SK-N-SH (cell line): ENCODE data around the gene PHF14. TPM values are rescaled to one million over a fixed set of nuclear protein-coding genes. Genes with fewer than 3 reads are reported as not detected.

ENCODE experiments used
- CTCF ChIA-PET: fragments of 300-600, 350-600 bp; formaldehyde crosslinking; extraction: SDS; loops from one replicate; lab custom pipeline; 2021; lab: Yijun Ruan, JAX
- POLR2A ChIA-PET: fragments of 350-600 bp; sonication (Branson Sonifier 250); formaldehyde crosslinking; extraction: SDS; loops from one replicate; lab custom pipeline; 2020; ENCODE audit warnings: antibody characterized with exemption, inconsistent platforms; lab: Yijun Ruan, JAX
- DNase-seq: peaks from one replicate; pipeline ENCODE4 v3.0.0; 2012
- H2AFZ ChIP-seq: fragments of 200-600 bp; sonication (generic); 2 replicates; pipeline ENCODE4 v1.8.1; 2016; ENCODE audit warnings: antibody characterized with exemption, mild to moderate bottlenecking, low read depth
- H3F3A ChIP-seq: fragments of 200-600 bp; sonication (generic); replicated peaks from 2 replicates; pipeline ENCODE3; 2016; ENCODE audit warnings: antibody characterized with exemption, mild to moderate bottlenecking; ENCODE audit not compliant: insufficient read depth
- H3K27ac ChIP-seq, 2 experiments: fragments of 200-500 bp in 1 of 2; fragments of 200-600 bp in 1 of 2; sonication (Bioruptor generic) in 1 of 2; sonication (generic), shearing (Covaris generic) in 1 of 2; 2 replicates each; pipeline versions ENCODE4 v1.5.1 to v1.6.1; 2014 to 2016; ENCODE audit warnings: low read depth in 2 of 2, inconsistent platforms in 1 of 2, low read length in 1 of 2, mild to moderate bottlenecking in 1 of 2, mixed read lengths in 1 of 2
- H3K27me3 ChIP-seq: fragments of 200-600 bp; sonication (generic), shearing (Covaris generic); 2 replicates; pipeline ENCODE4 v1.6.1; 2016; ENCODE audit warnings: mixed run types; ENCODE audit not compliant: insufficient read depth
- H3K36me3 ChIP-seq, 2 experiments: fragments of 200-500 bp in 1 of 2; fragments of 200-600 bp in 1 of 2; sonication (Bioruptor generic) in 1 of 2; sonication (generic) in 1 of 2; replicated peaks in 1 of 2; 2 replicates each; pipeline versions ENCODE3 to v1.5.1; 2014 to 2016; ENCODE audit warnings: low read length in 1 of 2, mild to moderate bottlenecking in 1 of 2; ENCODE audit not compliant: insufficient read depth in 2 of 2, control insufficient read depth in 1 of 2
- H3K4me1 ChIP-seq, 2 experiments: fragments of 200-500 bp in 1 of 2; fragments of 200-600 bp in 1 of 2; sonication (Bioruptor generic) in 1 of 2; sonication (generic), shearing (Covaris generic) in 1 of 2; 2 replicates each; pipeline versions ENCODE4 v1.5.1 to v1.6.1; 2014 to 2016; ENCODE audit warnings: low read depth in 1 of 2, low read length in 1 of 2, mixed run types in 1 of 2; ENCODE audit not compliant: insufficient read depth in 2 of 2, control insufficient read depth in 1 of 2
- H3K4me2 ChIP-seq: fragments of 200-600 bp; sonication (generic), shearing (Covaris generic); 2 replicates; pipeline ENCODE4 v1.6.1; 2017; ENCODE audit warnings: mixed run types
- H3K4me3 ChIP-seq, 2 experiments: fragments of 200-500 bp in 1 of 2; fragments of 200-600 bp in 1 of 2; sonication (Bioruptor generic) in 1 of 2; sonication (generic), shearing (Covaris generic) in 1 of 2; 2 replicates each; pipeline versions ENCODE4 v1.5.1 to v1.8.1; 2014 to 2016; ENCODE audit warnings: low read depth in 2 of 2, inconsistent platforms in 1 of 2, low read length in 1 of 2, mild to moderate bottlenecking in 1 of 2, mixed read lengths in 1 of 2, moderate library complexity in 1 of 2
- H3K79me2 ChIP-seq: fragments of 200-600 bp; sonication (generic); 2 replicates; pipeline ENCODE4 v1.8.1; 2017; ENCODE audit warnings: mild to moderate bottlenecking; ENCODE audit not compliant: insufficient read depth
- H3K9ac ChIP-seq: fragments of 200-600 bp; sonication (generic); 2 replicates; pipeline ENCODE4 v1.6.1; 2017; ENCODE audit warnings: mixed run types
- H3K9me2 ChIP-seq: fragments of 200-600 bp; sonication (generic); 2 replicates; pipeline ENCODE4 v1.6.1; 2017; ENCODE audit warnings: mixed run types
- H3K9me3 ChIP-seq: fragments of 200-600 bp; sonication (generic); 2 replicates; pipeline ENCODE4 v1.6.1; 2017; ENCODE audit warnings: mixed run types, mild to moderate bottlenecking, moderate library complexity
- H4K20me1 ChIP-seq: fragments of 200-600 bp; sonication (generic); 2 replicates; pipeline ENCODE4 v1.6.1; 2017; ENCODE audit warnings: mild to moderate bottlenecking, mixed run types; ENCODE audit not compliant: insufficient read depth
- CHD2 ChIP-seq: fragments of 150-350 bp; IDR thresholded peaks from 2 replicates; pipeline ENCODE4 v1.6.1; 2018; ENCODE audit warnings: low read length; ENCODE audit not compliant: partially characterized antibody
- EP300 ChIP-seq, 2 experiments: IDR thresholded peaks; 2 replicates each; pipeline versions ENCODE4 v1.4.0 to v1.6.1; 2012; ENCODE audit warnings: borderline replicate concordance in 1 of 2, low read depth in 1 of 2, low read length in 1 of 2
- FOSL2 ChIP-seq: IDR thresholded peaks from 2 replicates; pipeline ENCODE4 v1.4.0; 2012; ENCODE audit warnings: low read depth, mild to moderate bottlenecking, moderate library complexity, borderline replicate concordance
- FOXM1 ChIP-seq: IDR thresholded peaks from 2 replicates; pipeline ENCODE4 v1.4.0; 2012; ENCODE audit warnings: low read depth, mild to moderate bottlenecking
- RCOR1 ChIP-seq: fragments of 150-350 bp; IDR thresholded peaks from 2 replicates; pipeline ENCODE4 v1.6.1; 2017; ENCODE audit warnings: antibody characterized with exemption, low read length
- SIN3A ChIP-seq: IDR thresholded peaks from 2 replicates; pipeline ENCODE4 v1.6.1; 2012; ENCODE audit warnings: low read depth, mild to moderate bottlenecking, low read length, moderate library complexity, borderline replicate concordance
- SMC3 ChIP-seq: IDR thresholded peaks from 2 replicates; pipeline ENCODE4 v1.6.1; 2012; ENCODE audit warnings: low read depth, low read length, improper control_type of control experiment
- TEAD4 ChIP-seq: IDR thresholded peaks from 2 replicates; pipeline ENCODE4 v1.4.0; 2012; ENCODE audit warnings: mild to moderate bottlenecking, borderline replicate concordance; ENCODE audit not compliant: insufficient read depth
- whole genome bisulfite sequencing: methylation state at CpG from one replicate; pipeline ENCODE4 v1.1.6; 2017; ENCODE audit warnings: low lambda C conversion rate; 5-methylcytosine and 5-hydroxymethylcytosine counted together
- polyA plus RNA-seq, 3 experiments: library from polyadenylated mRNA; depleted of rRNA; stranded (reverse); fragments of >200 nt; gene quantifications; 2 replicates each; pipeline ENCODE4 v1.2.3, GENCODE V29; 2012
- TF ChIP-seq, protein P1 (sequence below): IDR thresholded peaks from 2 replicates; pipeline ENCODE4 v1.4.0; 2012; ENCODE audit warnings: low read depth, borderline replicate concordance
- TF ChIP-seq, protein P2 (sequence below): fragments of 200-600 bp; sonication (generic); IDR thresholded peaks from 2 replicates; pipeline ENCODE4 v1.6.1; 2017; ENCODE audit warnings: antibody characterized with exemption, mild to moderate bottlenecking, moderate library complexity
- TF ChIP-seq, protein P3 (sequence below): IDR thresholded peaks from 2 replicates; pipeline ENCODE4 v1.6.1; 2012; ENCODE audit warnings: mild to moderate bottlenecking, low read depth, low read length, moderate library complexity

The PHF14 gene
- polyA plus RNA-seq, 1 of the 3 experiments (the other 2 are of a cell fraction), result 19.2 TPM

DNA sequence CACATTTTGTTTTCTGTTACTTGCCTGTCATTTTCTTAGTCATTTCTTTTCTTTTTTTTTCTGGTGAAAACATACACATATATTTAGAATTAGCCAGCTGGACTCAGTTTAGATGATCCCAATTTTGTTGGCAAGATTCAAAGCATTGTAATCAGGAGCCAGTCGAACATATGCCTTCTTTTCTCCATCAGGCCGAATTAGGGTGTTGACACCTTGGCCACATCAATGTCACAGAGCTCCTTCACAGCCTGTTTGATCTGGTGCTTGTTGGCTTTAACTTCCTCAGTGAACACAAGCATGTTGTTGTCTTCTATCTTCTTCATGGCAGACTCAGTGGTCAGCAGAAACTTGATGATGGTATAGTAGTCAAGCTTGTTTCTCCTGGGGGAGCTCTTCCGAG is 32.6 kb downstream of the PHF14 start:
- TF ChIP-seq, protein P1, sequence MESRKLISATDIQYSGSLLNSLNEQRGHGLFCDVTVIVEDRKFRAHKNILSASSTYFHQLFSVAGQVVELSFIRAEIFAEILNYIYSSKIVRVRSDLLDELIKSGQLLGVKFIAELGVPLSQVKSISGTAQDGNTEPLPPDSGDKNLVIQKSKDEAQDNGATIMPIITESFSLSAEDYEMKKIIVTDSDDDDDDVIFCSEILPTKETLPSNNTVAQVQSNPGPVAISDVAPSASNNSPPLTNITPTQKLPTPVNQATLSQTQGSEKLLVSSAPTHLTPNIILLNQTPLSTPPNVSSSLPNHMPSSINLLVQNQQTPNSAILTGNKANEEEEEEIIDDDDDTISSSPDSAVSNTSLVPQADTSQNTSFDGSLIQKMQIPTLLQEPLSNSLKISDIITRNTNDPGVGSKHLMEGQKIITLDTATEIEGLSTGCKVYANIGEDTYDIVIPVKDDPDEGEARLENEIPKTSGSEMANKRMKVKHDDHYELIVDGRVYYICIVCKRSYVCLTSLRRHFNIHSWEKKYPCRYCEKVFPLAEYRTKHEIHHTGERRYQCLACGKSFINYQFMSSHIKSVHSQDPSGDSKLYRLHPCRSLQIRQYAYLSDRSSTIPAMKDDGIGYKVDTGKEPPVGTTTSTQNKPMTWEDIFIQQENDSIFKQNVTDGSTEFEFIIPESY, result no peak
- no peak for TF ChIP-seq TEAD4
- no peak for TF ChIP-seq RCOR1
- TF ChIP-seq SMC3, result no peak
- no peak for TF ChIP-seq FOXM1
- TF ChIP-seq, protein P2, sequence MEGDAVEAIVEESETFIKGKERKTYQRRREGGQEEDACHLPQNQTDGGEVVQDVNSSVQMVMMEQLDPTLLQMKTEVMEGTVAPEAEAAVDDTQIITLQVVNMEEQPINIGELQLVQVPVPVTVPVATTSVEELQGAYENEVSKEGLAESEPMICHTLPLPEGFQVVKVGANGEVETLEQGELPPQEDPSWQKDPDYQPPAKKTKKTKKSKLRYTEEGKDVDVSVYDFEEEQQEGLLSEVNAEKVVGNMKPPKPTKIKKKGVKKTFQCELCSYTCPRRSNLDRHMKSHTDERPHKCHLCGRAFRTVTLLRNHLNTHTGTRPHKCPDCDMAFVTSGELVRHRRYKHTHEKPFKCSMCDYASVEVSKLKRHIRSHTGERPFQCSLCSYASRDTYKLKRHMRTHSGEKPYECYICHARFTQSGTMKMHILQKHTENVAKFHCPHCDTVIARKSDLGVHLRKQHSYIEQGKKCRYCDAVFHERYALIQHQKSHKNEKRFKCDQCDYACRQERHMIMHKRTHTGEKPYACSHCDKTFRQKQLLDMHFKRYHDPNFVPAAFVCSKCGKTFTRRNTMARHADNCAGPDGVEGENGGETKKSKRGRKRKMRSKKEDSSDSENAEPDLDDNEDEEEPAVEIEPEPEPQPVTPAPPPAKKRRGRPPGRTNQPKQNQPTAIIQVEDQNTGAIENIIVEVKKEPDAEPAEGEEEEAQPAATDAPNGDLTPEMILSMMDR, result no peak
- no peak for TF ChIP-seq CHD2
- no peak for TF ChIP-seq SIN3A
- TF ChIP-seq EP300 (IDR thresholded peaks at IDR 0.05; ENCODE audit: borderline replicate concordance in 1 of 2, low read depth in 1 of 2, low read length in 1 of 2), result no peak
- no peak for TF ChIP-seq FOSL2
- TF ChIP-seq, protein P3, sequence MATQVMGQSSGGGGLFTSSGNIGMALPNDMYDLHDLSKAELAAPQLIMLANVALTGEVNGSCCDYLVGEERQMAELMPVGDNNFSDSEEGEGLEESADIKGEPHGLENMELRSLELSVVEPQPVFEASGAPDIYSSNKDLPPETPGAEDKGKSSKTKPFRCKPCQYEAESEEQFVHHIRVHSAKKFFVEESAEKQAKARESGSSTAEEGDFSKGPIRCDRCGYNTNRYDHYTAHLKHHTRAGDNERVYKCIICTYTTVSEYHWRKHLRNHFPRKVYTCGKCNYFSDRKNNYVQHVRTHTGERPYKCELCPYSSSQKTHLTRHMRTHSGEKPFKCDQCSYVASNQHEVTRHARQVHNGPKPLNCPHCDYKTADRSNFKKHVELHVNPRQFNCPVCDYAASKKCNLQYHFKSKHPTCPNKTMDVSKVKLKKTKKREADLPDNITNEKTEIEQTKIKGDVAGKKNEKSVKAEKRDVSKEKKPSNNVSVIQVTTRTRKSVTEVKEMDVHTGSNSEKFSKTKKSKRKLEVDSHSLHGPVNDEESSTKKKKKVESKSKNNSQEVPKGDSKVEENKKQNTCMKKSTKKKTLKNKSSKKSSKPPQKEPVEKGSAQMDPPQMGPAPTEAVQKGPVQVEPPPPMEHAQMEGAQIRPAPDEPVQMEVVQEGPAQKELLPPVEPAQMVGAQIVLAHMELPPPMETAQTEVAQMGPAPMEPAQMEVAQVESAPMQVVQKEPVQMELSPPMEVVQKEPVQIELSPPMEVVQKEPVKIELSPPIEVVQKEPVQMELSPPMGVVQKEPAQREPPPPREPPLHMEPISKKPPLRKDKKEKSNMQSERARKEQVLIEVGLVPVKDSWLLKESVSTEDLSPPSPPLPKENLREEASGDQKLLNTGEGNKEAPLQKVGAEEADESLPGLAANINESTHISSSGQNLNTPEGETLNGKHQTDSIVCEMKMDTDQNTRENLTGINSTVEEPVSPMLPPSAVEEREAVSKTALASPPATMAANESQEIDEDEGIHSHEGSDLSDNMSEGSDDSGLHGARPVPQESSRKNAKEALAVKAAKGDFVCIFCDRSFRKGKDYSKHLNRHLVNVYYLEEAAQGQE, result no peak
- DNase-seq, result no peak
- H3K27ac ChIP-seq, result no peak overlapping the region
- no peaks in the 10 kb centered on the region for H3K9me3 ChIP-seq
- no peak overlapping the region for H3K9ac ChIP-seq
- no peaks in the 10 kb centered on the region for H3K27me3 ChIP-seq
- no peak overlapping the region for H3K4me2 ChIP-seq
- no peak overlapping the region for H2AFZ ChIP-seq
- peaks cover 54% of the 10 kb centered on the region for H3K79me2 ChIP-seq
- H3F3A ChIP-seq, result no peaks in the 10 kb centered on the region
- H3K4me1 ChIP-seq, result no peaks in the 10 kb centered on the region; a peak in 1 of 4 replicates
- POLR2A ChIA-PET, result no interaction called here
- H3K4me3 ChIP-seq, result no peak overlapping the region
- peaks cover 20 to 21% of the 10 kb centered on the region in 2 experiments for H3K36me3 ChIP-seq
- 93% methylated on average over 3 of the region's 3 CpGs for WGBS
- H3K9me2 ChIP-seq, result no peaks in the 10 kb centered on the region
- no peaks in the 10 kb centered on the region for H4K20me1 ChIP-seq
- CTCF ChIA-PET, result interaction anchor here (0.7 to 1.9 kb wide), 4 partner anchors 13 to 32 kb away, joined by 3 to 8 read pairs (median 3); no protein-coding TSS in a partner anchor
